ENCODE results near the gene SLCO2A1.

DNA sequence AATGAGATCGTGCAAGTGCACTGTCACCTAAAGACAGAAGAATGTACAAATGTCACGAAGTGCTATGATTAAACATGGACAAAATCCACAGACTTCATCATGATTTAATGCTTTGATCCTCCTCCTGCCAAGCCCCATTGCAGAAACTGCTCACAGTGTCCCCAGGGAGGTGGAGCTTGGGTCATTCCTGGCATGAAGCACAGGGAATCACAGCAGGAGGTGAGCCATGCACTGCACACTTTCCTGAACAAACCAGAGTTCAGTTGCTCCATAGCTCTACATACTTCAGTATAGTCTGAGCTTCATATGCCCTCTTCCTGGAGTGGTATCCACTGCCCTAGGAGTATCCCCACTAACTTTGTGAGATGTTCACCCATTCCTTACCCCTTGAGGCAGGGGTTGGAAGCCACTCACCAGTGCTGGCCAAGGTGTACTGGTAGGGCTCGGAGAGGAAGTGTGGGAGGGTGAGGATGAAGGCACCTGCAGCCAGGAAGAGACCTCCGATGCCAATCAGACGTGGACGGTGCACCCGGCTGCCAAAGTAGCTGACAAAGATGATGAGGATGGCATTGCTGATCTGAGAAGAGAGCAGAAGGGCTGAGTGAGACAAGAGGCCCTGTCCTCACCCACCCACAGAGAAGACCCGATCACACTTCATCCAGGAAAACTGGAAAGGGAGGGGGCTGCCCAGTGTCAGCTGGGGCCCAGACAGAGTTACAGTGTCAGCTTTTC is 56.3 kb downstream of the SLCO2A1 start:
- TF ChIP-seq, protein P1, sequence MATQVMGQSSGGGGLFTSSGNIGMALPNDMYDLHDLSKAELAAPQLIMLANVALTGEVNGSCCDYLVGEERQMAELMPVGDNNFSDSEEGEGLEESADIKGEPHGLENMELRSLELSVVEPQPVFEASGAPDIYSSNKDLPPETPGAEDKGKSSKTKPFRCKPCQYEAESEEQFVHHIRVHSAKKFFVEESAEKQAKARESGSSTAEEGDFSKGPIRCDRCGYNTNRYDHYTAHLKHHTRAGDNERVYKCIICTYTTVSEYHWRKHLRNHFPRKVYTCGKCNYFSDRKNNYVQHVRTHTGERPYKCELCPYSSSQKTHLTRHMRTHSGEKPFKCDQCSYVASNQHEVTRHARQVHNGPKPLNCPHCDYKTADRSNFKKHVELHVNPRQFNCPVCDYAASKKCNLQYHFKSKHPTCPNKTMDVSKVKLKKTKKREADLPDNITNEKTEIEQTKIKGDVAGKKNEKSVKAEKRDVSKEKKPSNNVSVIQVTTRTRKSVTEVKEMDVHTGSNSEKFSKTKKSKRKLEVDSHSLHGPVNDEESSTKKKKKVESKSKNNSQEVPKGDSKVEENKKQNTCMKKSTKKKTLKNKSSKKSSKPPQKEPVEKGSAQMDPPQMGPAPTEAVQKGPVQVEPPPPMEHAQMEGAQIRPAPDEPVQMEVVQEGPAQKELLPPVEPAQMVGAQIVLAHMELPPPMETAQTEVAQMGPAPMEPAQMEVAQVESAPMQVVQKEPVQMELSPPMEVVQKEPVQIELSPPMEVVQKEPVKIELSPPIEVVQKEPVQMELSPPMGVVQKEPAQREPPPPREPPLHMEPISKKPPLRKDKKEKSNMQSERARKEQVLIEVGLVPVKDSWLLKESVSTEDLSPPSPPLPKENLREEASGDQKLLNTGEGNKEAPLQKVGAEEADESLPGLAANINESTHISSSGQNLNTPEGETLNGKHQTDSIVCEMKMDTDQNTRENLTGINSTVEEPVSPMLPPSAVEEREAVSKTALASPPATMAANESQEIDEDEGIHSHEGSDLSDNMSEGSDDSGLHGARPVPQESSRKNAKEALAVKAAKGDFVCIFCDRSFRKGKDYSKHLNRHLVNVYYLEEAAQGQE (tag by site-specific recombination; IDR thresholded peaks at IDR 0.05) = no peak
- no peak for TF ChIP-seq ZNF501 (tag by site-specific recombination; IDR thresholded peaks at IDR 0.05)
- TF ChIP-seq YY1 (tag by site-specific recombination; IDR thresholded peaks at IDR 0.05) = no peak
- TF ChIP-seq ZNF121 (tag by site-specific recombination; IDR thresholded peaks at IDR 0.05) = no peak
- no peak for TF ChIP-seq ZFP3 (tag by site-specific recombination; IDR thresholded peaks at IDR 0.05; ENCODE audit: low read depth)
- TF ChIP-seq ZNF626 (tag by site-specific recombination; IDR thresholded peaks at IDR 0.05) = no peak
- no peak for TF ChIP-seq ZNF274 (IDR thresholded peaks at IDR 0.05; ENCODE audit: low read length)
- no peak for TF ChIP-seq ZNF274 (tag by site-specific recombination; IDR thresholded peaks at IDR 0.05; ENCODE audit: borderline replicate concordance)
- no peak for TF ChIP-seq ZNF239 (tag by site-specific recombination; IDR thresholded peaks at IDR 0.05)
